ENCODE measurements around the gene TTLL13. TPM values are rescaled to one million over a fixed set of nuclear protein-coding genes. Genes with fewer than 3 reads are reported as not detected.

TTLL13 gene
- total and polyA plus RNA-seq, 2 of the 8 experiments (the other 6 are each of a cell fraction or from before 2014, with no cell fraction given) = 0.03 TPM; not detected in 1

DNA sequence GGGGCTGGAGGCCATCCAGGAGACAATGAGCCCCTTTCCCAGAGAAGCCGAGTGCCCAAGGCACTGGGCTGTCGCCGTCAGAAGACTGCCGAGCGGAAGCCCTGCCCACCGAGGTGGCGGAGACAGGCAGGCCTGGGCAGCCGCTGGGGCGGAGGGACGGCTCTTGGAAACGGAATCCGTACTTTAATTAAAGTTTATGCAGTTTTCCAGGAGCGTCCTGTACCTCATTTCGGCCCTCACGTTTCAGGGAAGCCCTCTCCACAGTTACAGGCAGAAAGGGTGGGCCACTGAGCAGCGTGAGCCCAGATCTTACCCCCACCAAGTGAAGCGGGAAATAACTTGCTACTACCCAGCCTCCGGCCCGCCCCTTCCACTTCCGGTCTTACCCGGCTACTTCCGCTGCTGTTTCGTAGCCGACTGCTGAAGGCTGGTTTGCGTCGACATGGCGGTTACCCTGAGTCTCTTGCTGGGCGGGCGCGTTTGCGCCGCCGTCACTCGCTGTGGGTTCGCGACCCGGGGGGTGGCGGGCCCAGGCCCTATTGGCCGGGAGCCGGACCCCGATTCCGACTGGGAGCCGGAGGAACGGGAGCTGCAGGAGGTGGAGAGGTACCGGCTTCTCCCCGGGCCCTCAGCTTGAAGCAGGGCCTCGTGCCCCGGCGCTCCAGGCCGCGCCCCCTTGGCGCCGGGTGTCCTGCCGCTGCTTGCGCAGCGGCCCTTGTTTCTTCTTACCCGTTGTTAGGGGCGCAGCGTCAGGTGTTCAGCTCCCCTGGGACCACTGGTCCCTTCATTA, 16.1 kb downstream of the TTLL13 start, which contains the start of gene NGRN (continued):
- TF ChIP-seq KDM1A (IDR thresholded peaks at IDR 0.05; ENCODE audit: borderline replicate concordance, low read length) (no peak), KDM5A (IDR thresholded peaks at IDR 0.05; ENCODE audit: low read length) (no peak), TAF7 (optimal IDR thresholded peaks at IDR 0.05; ENCODE audit: borderline replicate concordance, low read depth, low read length) (peak; percentile 28), NRF1 (IDR thresholded peaks at IDR 0.05; ENCODE audit: low read depth, low read length) (no peak), RFX5 (IDR thresholded peaks at IDR 0.05; ENCODE audit: borderline replicate concordance, low read depth, low read length) (no peak), FOSL1 (IDR thresholded peaks at IDR 0.05; ENCODE audit: insufficient read depth, low read depth, low read length) (no peak), TEAD4 (IDR thresholded peaks at IDR 0.05; ENCODE audit: low read depth, low read length) (no peak)
- TF ChIP-seq, protein P1, sequence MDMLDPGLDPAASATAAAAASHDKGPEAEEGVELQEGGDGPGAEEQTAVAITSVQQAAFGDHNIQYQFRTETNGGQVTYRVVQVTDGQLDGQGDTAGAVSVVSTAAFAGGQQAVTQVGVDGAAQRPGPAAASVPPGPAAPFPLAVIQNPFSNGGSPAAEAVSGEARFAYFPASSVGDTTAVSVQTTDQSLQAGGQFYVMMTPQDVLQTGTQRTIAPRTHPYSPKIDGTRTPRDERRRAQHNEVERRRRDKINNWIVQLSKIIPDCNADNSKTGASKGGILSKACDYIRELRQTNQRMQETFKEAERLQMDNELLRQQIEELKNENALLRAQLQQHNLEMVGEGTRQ (IDR thresholded peaks at IDR 0.05; ENCODE audit: low read length) = no peak
- TF ChIP-seq, protein P2, sequence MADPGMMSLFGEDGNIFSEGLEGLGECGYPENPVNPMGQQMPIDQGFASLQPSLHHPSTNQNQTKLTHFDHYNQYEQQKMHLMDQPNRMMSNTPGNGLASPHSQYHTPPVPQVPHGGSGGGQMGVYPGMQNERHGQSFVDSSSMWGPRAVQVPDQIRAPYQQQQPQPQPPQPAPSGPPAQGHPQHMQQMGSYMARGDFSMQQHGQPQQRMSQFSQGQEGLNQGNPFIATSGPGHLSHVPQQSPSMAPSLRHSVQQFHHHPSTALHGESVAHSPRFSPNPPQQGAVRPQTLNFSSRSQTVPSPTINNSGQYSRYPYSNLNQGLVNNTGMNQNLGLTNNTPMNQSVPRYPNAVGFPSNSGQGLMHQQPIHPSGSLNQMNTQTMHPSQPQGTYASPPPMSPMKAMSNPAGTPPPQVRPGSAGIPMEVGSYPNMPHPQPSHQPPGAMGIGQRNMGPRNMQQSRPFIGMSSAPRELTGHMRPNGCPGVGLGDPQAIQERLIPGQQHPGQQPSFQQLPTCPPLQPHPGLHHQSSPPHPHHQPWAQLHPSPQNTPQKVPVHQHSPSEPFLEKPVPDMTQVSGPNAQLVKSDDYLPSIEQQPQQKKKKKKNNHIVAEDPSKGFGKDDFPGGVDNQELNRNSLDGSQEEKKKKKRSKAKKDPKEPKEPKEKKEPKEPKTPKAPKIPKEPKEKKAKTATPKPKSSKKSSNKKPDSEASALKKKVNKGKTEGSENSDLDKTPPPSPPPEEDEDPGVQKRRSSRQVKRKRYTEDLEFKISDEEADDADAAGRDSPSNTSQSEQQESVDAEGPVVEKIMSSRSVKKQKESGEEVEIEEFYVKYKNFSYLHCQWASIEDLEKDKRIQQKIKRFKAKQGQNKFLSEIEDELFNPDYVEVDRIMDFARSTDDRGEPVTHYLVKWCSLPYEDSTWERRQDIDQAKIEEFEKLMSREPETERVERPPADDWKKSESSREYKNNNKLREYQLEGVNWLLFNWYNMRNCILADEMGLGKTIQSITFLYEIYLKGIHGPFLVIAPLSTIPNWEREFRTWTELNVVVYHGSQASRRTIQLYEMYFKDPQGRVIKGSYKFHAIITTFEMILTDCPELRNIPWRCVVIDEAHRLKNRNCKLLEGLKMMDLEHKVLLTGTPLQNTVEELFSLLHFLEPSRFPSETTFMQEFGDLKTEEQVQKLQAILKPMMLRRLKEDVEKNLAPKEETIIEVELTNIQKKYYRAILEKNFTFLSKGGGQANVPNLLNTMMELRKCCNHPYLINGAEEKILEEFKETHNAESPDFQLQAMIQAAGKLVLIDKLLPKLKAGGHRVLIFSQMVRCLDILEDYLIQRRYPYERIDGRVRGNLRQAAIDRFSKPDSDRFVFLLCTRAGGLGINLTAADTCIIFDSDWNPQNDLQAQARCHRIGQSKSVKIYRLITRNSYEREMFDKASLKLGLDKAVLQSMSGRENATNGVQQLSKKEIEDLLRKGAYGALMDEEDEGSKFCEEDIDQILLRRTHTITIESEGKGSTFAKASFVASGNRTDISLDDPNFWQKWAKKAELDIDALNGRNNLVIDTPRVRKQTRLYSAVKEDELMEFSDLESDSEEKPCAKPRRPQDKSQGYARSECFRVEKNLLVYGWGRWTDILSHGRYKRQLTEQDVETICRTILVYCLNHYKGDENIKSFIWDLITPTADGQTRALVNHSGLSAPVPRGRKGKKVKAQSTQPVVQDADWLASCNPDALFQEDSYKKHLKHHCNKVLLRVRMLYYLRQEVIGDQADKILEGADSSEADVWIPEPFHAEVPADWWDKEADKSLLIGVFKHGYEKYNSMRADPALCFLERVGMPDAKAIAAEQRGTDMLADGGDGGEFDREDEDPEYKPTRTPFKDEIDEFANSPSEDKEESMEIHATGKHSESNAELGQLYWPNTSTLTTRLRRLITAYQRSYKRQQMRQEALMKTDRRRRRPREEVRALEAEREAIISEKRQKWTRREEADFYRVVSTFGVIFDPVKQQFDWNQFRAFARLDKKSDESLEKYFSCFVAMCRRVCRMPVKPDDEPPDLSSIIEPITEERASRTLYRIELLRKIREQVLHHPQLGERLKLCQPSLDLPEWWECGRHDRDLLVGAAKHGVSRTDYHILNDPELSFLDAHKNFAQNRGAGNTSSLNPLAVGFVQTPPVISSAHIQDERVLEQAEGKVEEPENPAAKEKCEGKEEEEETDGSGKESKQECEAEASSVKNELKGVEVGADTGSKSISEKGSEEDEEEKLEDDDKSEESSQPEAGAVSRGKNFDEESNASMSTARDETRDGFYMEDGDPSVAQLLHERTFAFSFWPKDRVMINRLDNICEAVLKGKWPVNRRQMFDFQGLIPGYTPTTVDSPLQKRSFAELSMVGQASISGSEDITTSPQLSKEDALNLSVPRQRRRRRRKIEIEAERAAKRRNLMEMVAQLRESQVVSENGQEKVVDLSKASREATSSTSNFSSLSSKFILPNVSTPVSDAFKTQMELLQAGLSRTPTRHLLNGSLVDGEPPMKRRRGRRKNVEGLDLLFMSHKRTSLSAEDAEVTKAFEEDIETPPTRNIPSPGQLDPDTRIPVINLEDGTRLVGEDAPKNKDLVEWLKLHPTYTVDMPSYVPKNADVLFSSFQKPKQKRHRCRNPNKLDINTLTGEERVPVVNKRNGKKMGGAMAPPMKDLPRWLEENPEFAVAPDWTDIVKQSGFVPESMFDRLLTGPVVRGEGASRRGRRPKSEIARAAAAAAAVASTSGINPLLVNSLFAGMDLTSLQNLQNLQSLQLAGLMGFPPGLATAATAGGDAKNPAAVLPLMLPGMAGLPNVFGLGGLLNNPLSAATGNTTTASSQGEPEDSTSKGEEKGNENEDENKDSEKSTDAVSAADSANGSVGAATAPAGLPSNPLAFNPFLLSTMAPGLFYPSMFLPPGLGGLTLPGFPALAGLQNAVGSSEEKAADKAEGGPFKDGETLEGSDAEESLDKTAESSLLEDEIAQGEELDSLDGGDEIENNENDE (IDR thresholded peaks at IDR 0.05; ENCODE audit: insufficient replicate concordance, low read length) = no peak
